Inflammatory macrophage treated with lipopolysaccharide for 1 hour (primary cell): ENCODE measurements around the gene GRIN2A.

Source experiments
- DNase-seq, 2 donors: peaks; one replicate each; pipeline ENCODE4 v3.0.0-alpha.2; 2020 to 2022

The GRIN2A gene

GRCh38 chr16:10128397-10129258 is 53.6 kb downstream of the GRIN2A start:
- DNase-seq, result no peak

GRCh38 chr16:10126686-10127085 is 55.5 kb downstream of the GRIN2A start:
- DNase-seq, result no peak

GRCh38 chr16:10123141-10123540 is 59.1 kb downstream of the GRIN2A start:
- DNase-seq, result no peak

- DNase-seq, result no peak
Measured at GRCh38 chr16:10122546-10122945, 59.7 kb downstream of the GRIN2A start.

DNA sequence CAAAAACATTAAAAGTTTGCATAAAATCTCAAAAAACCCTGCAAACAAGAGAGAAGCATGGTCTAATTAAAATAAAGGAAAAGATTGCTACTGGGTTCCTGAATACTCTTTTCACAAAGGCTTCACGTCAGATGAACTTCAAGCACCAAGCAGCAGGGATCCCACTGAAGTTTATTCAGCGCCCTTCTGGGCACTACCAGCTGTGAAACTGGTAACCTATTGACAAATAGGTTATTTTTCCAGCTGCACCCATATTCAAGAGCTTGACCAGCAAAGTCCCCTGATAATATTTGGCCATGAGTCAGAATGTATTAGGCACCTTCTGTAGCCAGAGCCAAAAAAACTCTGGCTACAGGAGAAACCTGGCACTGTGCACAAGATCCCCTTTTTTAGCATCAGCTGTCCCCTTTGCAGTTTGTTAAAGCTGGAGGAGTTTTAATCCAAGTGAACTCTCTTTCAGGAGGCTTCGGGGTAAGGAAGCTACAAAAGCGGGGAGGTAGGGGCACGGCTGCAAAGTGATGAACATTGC is 60.3 kb downstream of the GRIN2A start:
- DNase-seq, result no peak

DNA sequence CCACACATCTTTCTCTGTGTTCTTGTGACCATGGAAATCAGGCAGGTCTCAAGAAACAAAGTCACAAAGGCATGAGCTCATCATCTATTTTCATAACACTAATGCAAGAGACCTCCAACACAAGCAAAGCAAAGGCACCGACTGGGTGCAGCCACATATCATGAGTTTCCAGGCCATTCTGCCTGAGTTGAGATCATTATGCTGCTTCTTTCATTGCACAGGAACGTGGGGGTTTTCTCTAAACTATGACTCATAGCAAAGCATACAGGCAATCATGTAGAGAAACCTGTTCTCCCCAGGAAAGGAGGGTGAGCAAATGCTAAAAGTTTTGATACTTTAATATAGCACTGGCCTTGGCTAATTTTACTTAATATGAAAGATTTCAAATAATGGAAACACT is 60.7 kb downstream of the GRIN2A start:
- no peak for DNase-seq

DNA sequence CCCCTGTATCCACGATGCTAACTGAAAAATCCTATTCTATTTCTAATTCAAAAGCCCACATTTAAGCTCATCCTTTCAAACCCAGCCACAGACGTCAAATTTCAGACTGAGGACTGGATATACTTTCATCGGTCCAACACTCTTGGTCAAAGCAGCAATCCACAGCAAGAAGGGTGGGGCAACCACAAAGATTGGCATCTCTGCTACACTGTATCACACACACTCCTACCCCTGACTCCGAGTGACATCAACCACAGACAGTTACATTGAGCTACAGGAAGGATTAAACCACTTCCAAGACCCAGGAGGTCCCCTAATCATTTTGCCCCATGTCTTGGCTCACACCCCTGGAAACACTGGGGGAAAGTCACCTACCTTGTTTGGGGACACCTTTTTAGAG is 61.3 kb downstream of the GRIN2A start:
- no peak for DNase-seq

GRCh38 chr16:10114409-10114808 is 67.8 kb downstream of the GRIN2A start:
- DNase-seq, result no peak

DNA sequence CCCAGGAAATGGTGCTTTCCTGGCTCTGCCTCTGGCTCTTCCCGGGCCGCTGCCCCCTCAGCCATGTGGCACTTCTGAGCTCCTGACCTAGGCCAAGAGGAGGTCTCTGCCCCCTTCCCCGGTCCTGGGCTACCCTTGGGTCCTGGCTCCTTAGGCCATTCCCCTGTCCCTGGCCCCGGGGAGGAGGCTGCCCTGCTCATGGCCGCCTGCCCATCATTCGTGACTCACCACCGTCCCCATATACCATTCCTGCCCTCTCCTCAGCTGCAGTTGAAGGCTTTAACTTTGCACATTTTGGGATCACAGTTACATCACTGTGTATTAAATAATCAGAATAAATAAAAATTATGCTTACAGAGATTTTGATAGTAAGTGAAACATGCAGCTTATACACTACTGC is 69.0 kb downstream of the GRIN2A start:
- no peak for DNase-seq

DNA sequence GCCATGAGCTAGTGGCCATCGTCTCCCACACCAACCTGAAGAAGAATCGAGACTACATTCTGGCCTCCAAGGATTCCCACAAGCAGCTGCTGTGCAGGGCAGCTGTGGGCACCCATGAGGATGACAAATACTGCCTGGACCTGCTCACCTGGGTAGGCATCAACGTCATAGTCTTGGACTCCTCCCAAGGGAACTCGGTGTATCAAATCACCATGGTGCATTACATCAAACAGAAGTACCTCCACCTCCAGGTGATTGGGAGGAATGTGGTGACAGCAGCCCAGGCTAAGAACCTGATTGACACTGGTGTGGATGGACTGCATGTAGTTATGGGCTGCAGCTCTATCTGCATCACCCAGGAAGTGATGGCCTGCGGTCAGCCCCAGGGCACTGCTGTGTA is 70.2 kb downstream of the GRIN2A start:
- DNase-seq, result no peak

GRCh38 chr16:10111156-10111761 is 71.0 kb downstream of the GRIN2A start:
- DNase-seq, result no peak

DNA sequence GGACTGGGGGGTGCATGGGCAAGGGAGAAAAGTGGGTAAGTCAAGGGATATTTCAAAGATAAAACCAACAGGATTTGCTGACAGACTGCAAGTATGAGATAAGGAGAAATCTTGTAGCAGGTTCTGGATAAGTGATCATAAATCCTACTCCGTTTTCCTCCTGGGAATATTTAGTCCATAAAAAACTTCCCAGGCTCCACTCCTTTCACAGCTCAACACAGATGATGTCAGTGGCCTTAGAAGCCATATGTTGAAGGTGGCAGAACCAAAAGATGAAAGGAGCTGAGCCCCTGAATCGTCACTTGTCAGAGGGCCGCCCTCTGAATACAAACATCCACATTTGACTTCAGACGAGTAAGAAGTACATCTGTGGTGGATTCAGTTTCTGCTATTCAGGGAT is 71.7 kb downstream of the GRIN2A start:
- DNase-seq, result no peak

DNA sequence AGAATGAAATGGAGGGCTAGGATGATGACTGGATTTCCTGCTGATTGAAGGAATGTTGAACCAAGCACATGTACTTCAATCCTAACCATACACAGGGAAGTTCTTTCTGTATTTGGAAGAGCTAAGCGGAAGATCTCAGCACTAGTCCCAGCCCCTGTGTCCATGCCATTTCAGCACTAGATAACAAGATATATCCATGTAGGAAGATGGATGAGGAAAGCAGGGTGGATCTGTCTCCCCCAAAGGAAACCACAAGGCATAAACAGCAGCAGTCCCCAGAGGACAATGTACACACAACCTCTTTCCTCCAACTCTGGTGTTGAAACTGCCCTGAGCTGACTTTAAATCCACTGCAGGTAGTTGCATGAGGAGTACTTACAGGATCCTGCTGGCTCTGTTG is 75.1 kb downstream of the GRIN2A start:
- no peak for DNase-seq

GRCh38 chr16:10103700-10104099 is 78.5 kb downstream of the GRIN2A start:
- no peak for DNase-seq

- DNase-seq, result no peak
Measured at GRCh38 chr16:10103118-10103517, 79.1 kb downstream of the GRIN2A start.

- DNase-seq, result no peak
Measured at GRCh38 chr16:10100829-10101228, 81.4 kb downstream of the GRIN2A start.

- no peak for DNase-seq
Measured at GRCh38 chr16:10098991-10099390, 83.2 kb downstream of the GRIN2A start.

- DNase-seq, result no peak
Measured at GRCh38 chr16:10097271-10097670, 85.0 kb downstream of the GRIN2A start.

GRCh38 chr16:10093576-10093975 is 88.7 kb downstream of the GRIN2A start:
- DNase-seq, result no peak

DNA sequence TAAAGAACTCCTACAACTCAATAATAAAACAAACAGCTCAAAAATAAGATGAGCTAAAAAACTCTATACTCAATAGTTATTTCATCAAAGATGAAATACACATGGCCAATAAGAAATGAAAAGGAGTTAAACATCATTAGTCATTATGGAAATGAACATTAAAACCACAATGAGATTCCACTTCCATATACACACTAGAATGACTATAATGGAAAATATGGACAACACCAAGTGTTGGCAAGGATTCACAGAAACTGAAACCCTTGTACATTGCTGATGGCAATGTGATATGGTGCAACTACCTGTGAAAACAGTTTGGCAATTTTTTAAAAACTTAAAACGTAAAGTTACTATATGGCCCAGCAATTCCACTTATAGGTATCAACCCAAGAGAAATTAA is 91.4 kb downstream of the GRIN2A start:
- no peak for DNase-seq

DNA sequence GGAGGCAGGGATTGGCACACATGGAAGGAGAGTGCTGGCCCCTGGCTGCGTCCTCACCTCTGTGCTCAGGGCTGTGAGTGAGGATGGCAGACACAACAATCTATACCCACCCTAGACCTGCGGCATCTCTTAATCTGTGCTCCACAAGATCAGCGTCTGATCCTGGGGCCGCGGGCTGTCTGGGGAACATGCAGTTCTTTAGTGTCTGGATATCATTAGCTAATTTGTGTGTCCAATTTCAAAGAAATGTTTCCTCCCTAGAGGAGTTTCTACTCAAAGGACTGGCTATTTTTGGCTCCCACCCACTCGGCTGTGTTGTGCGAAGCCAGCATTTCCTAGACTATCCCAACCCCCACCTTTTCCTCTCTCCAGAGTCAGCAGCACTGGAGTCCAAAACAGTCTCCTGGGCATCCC is 93.8 kb downstream of the GRIN2A start:
- DNase-seq, result no peak

GRCh38 chr16:10087151-10087550 is 95.1 kb downstream of the GRIN2A start:
- DNase-seq, result no peak

DNA sequence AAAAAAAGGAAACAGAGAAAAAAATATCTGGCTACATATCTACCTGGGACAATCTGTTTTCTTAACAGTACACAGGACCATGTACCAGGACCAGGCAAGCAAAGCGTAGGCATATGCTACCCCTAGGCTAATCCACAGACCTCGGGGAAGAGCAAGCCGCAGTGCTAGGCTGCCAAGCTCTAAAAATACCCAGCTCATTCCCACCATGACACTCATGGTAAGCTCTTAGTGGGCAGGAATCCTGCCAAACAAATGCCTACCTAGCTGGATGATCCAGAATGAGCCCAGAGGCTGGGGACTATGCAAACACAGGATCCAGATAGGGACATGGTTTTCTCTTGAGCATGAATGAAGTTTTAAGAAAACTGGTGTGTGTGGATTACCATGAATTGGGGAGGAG is 95.6 kb downstream of the GRIN2A start:
- DNase-seq, result no peak

DNA sequence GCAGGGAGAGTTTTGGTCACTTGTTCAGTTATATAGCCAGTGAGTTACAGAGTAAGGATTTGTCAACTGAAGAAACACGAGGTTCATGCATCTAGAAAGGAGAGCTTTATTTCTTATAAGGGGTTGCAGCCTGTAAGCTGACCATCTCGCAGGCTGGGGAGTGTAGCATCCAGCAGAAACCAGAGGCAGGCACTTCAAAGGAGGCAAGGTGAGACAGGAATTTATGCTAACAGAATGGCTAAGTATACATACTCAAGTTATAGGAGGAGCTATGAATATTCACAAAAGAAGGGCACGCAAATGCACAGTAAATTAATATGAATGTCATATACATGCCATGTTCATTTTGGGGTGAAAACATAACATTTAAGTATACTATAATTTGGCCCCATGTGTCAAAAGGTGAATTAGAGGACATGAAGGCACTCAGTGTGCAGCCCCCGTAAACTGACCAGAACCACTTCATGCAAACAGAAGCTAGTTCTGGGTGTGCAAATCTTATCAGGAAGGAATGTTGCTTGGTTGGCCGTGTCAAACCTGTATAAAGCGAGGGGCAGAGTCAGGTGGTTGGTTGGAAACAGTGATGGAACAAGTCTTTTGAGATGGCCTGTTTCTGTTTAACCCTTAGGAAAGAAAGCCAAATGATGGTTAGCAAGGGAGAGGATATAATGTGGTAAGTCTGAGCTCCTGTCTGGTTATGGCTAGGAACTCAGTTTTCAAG is 97.0 kb downstream of the GRIN2A start:
- no peak for DNase-seq
